Endothelial cell of umbilical vein (primary cell): Measurements from ENCODE around the gene FGF2. TPM values are rescaled to one million over a fixed set of nuclear protein-coding genes. Genes with fewer than 3 reads are reported as not detected.

Experiments used
- BruUV-seq: library from RNA; stranded (reverse); fragments of 400-500 nt; replicated peaks from 2 replicates; lab custom pipeline; 2021; lab: Mats Ljungman, UMichigan
- CTCF ChIA-PET: fragments of 300-600, 350-600 bp; sonication (Branson Sonifier 250); formaldehyde crosslinking; loops from one replicate; lab custom pipeline; 2021; ENCODE audit warnings: antibody characterized with exemption, inconsistent platforms; lab: Charles Lee
- POLR2A ChIA-PET: fragments of 300-600, 350-600 bp; sonication (Branson Sonifier 250); formaldehyde crosslinking; loops from one replicate; lab custom pipeline; 2021; ENCODE audit warnings: antibody characterized with exemption, inconsistent platforms; lab: Charles Lee
- DNase-seq: peaks from one replicate; pipeline ENCODE4 v3.0.0-alpha.2; 2011; ENCODE audit warnings: low read depth, low spot score
- FAIRE-seq: peaks from 2 replicates; lab custom pipeline; 2011; peaks lifted over from hg19 to GRCh38; lab: Jason Lieb, UNC
- H2AFZ ChIP-seq: 2 replicates; pipeline ENCODE4 v1.6.0; 2012; ENCODE audit warnings: low read depth, low read length, control low read depth, inconsistent platforms
- H3K27ac ChIP-seq: 2 replicates; pipeline ENCODE4 v1.5.1; 2011; ENCODE audit warnings: low read depth, mild to moderate bottlenecking, control low read depth, low read length, moderate library complexity; ENCODE audit not compliant: insufficient read depth
- H3K27me3 ChIP-seq, 2 experiments: 2 replicates each; pipeline versions ENCODE4 v1.6.0 to v1.6.1; 2011; ENCODE audit warnings: low read length in 2 of 2, mixed read lengths in 1 of 2; ENCODE audit not compliant: control insufficient read depth in 2 of 2, insufficient read depth in 2 of 2
- H3K36me3 ChIP-seq, 2 experiments: 2 replicates in 1 of 2; 3 replicates in 1 of 2; pipeline ENCODE4 v1.5.1; 2011; ENCODE audit warnings: low read length in 2 of 2, mild to moderate bottlenecking in 1 of 2, moderate library complexity in 1 of 2; ENCODE audit not compliant: control insufficient read depth in 2 of 2, insufficient read depth in 2 of 2; ENCODE audit errors: extremely low read depth in 1 of 2
- H3K4me1 ChIP-seq: 3 replicates; pipeline ENCODE4 v1.5.1; 2011; ENCODE audit warnings: mild to moderate bottlenecking, low read length; ENCODE audit not compliant: control insufficient read depth, insufficient read depth; ENCODE audit errors: extremely low read depth
- H3K4me2 ChIP-seq: 2 replicates; pipeline ENCODE4 v1.6.1; 2011; ENCODE audit warnings: low read length, control low read depth, mixed read lengths; ENCODE audit not compliant: insufficient read depth
- H3K4me3 ChIP-seq, 3 experiments: fragments of 200-600 bp in 1 of 3; sonication (generic), shearing (Covaris generic) in 1 of 3; replicated peaks in 1 of 3; 2 replicates each; pipeline ENCODE4 v1.5.1; 2011 to 2016; ENCODE audit warnings: control low read depth in 3 of 3, low read length in 3 of 3, mild to moderate bottlenecking in 2 of 3, inconsistent platforms in 1 of 3, low read depth in 1 of 3, moderate library complexity in 1 of 3; ENCODE audit not compliant: insufficient read depth in 1 of 3
- H3K79me2 ChIP-seq: 2 replicates; pipeline ENCODE4 v1.6.0; 2012; ENCODE audit warnings: low read length, inconsistent platforms; ENCODE audit not compliant: control insufficient read depth, insufficient read depth
- H3K9ac ChIP-seq: replicated peaks from 2 replicates; pipeline ENCODE3; 2011; ENCODE audit warnings: low read length, control low read depth; ENCODE audit not compliant: insufficient read depth; ENCODE audit errors: extremely low read depth
- H3K9me1 ChIP-seq: replicated peaks from 3 replicates; pipeline ENCODE4 v1.6.0; 2011; ENCODE audit warnings: mild to moderate bottlenecking, low read length; ENCODE audit not compliant: control insufficient read depth, insufficient read depth; ENCODE audit errors: extremely low read depth
- H3K9me3 ChIP-seq: replicated peaks from 2 replicates; pipeline ENCODE4 v1.5.1; 2012; ENCODE audit warnings: low read length, inconsistent platforms; ENCODE audit not compliant: control insufficient read depth, insufficient read depth
- H4K20me1 ChIP-seq: replicated peaks from 2 replicates; pipeline ENCODE3; 2011; ENCODE audit warnings: mild to moderate bottlenecking, low read length; ENCODE audit not compliant: control insufficient read depth, insufficient read depth; ENCODE audit errors: extremely low read depth
- FOS ChIP-seq: IDR thresholded peaks from 2 replicates; pipeline ENCODE4 v1.6.1; 2011; ENCODE audit warnings: mild to moderate bottlenecking, low read length, moderate library complexity, borderline replicate concordance; ENCODE audit not compliant: insufficient read depth
- MYC ChIP-seq: IDR thresholded peaks from one replicate; pipeline ENCODE4 v1.6.1; 2011; ENCODE audit warnings: mild to moderate bottlenecking, low read depth, low read length
- POLR2A ChIP-seq: IDR thresholded peaks from 2 replicates; pipeline ENCODE4 v1.6.1; 2012; ENCODE audit warnings: low read depth, mild to moderate bottlenecking, control low read depth, low read length
- dilution Hi-C: fragments of 300-500 bp; cut with MboI; formaldehyde crosslinking; loops from one replicate; pipeline ENCODE4 v1.15.0; 2019; ENCODE audit warnings: low sequenced_read_pairs; ENCODE audit not compliant: extremely low pct_ligation_motif_present
- intact Hi-C: fragments of 100-400 bp; cut with micrococcal nuclease; formaldehyde crosslinking; loops from one replicate; pipeline ENCODE4 v1.10.0; 2022
- polyA plus RNA-seq, 4 experiments: library from polyadenylated mRNA; depleted of rRNA in 3 of 4; stranded (reverse) in 3 of 4; unstranded in 1 of 4; fragments of >200 nt; gene quantifications; 2 replicates each; pipeline versions ENCODE4 v1.2.1 to v1.2.3, GENCODE V29; 2011 to 2012; ENCODE audit warnings: missing spikeins in 1 of 4
- total RNA-seq: library from RNA; stranded (reverse); gene quantifications from 2 replicates; pipeline ENCODE4 v1.2.3, GENCODE V29; 2021
- TF ChIP-seq, protein P1 (sequence below), 2 donors: IDR thresholded peaks; 1 replicate in 1 of 2; 2 replicates in 1 of 2; pipeline ENCODE4 v1.5.1; 2011; ENCODE audit warnings: low read length in 2 of 2, mild to moderate bottlenecking in 2 of 2, moderate library complexity in 2 of 2, control low read depth in 1 of 2, inconsistent platforms in 1 of 2, low read depth in 1 of 2; ENCODE audit not compliant: insufficient read depth in 1 of 2; ENCODE audit errors: extremely low read depth in 1 of 2
- TF ChIP-seq, protein P2 (sequence below): IDR thresholded peaks from 2 replicates; pipeline ENCODE4 v1.6.1; 2011; ENCODE audit not compliant: insufficient read depth, insufficient read length

The FGF2 gene
- total and polyA plus RNA-seq, 2 donors (not counting 3 experiments of a cell fraction or from before 2014, with no cell fraction given): 4.6 to 23.9 TPM

DNA sequence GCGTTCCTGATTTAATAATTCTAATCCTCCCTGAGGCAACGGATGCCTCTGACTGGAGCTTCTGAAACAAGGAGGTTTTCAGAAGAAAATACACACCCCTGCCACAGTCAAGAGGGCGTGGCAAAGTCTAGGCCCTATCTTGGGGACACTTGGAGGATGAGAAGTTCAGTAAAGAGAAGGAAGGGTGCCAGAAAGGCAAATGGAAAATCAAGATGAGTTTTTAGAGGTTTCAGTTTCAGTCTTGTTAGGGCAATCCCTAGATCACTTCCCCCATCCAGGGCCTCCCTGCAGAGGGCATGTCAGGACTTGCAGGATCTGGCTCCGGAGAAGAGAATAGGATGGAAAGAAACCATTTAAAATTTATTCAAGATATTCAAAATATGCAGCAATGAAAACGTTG is 28.5 kb upstream of the FGF2 start:
- Histone ChIP-seq H3K79me2 (no peaks in the 10 kb centered on the region), H4K20me1 (no peaks in the 10 kb centered on the region), H3K9me1 (no peaks in the 10 kb centered on the region), H3K36me3 (no peaks in the 10 kb centered on the region), H3K9ac (peak overlapping the region; percentile 7), H3K27me3 (no peaks in the 10 kb centered on the region), H3K27ac (peak overlapping the region; percentile 58), H3K4me2 (peak overlapping the region; percentile 26), H3K4me1 (peaks cover 7% of the 10 kb centered on the region), H3K9me3 (no peaks in the 10 kb centered on the region), H3K4me3 (no peak overlapping the region), H2AFZ (peak overlapping the region; percentile 78)
- intact Hi-C loops (loop anchor here (2.0 kb wide), 1 partner anchor 29 kb away; the partner anchor contains the start of gene FGF2), dilution Hi-C loops (no loop called here)
- DNase-seq (peak; percentile 84), FAIRE-seq (peak; percentile 28)
- POLR2A ChIA-PET: interaction anchor here (0.6 kb wide), 1 partner anchor 98 kb away, joined by 3 read pairs; no protein-coding TSS in a partner anchor
- CTCF ChIA-PET: interaction anchor here (0.7 to 1.3 kb wide), 4 partner anchors 8 to 117 kb away, joined by 3 to 4 read pairs (median 4); no protein-coding TSS in a partner anchor
- BruUV-seq: no TSS peak
- TF ChIP-seq, protein P1, sequence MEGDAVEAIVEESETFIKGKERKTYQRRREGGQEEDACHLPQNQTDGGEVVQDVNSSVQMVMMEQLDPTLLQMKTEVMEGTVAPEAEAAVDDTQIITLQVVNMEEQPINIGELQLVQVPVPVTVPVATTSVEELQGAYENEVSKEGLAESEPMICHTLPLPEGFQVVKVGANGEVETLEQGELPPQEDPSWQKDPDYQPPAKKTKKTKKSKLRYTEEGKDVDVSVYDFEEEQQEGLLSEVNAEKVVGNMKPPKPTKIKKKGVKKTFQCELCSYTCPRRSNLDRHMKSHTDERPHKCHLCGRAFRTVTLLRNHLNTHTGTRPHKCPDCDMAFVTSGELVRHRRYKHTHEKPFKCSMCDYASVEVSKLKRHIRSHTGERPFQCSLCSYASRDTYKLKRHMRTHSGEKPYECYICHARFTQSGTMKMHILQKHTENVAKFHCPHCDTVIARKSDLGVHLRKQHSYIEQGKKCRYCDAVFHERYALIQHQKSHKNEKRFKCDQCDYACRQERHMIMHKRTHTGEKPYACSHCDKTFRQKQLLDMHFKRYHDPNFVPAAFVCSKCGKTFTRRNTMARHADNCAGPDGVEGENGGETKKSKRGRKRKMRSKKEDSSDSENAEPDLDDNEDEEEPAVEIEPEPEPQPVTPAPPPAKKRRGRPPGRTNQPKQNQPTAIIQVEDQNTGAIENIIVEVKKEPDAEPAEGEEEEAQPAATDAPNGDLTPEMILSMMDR (IDR thresholded peaks at IDR 0.05; ENCODE audit: extremely low read depth in 1 of 2, insufficient read depth in 1 of 2, low read depth in 1 of 2, low read length in 2 of 2): peak in 1 of 2 donors; percentile 2
- TF ChIP-seq, protein P2, sequence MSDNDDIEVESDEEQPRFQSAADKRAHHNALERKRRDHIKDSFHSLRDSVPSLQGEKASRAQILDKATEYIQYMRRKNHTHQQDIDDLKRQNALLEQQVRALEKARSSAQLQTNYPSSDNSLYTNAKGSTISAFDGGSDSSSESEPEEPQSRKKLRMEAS: no peak
- TF ChIP-seq MYC: no peak
- no peak for TF ChIP-seq POLR2A
- no peak for TF ChIP-seq FOS
